ENCODE data around the gene CCNK.

Gene CCNK

DNA sequence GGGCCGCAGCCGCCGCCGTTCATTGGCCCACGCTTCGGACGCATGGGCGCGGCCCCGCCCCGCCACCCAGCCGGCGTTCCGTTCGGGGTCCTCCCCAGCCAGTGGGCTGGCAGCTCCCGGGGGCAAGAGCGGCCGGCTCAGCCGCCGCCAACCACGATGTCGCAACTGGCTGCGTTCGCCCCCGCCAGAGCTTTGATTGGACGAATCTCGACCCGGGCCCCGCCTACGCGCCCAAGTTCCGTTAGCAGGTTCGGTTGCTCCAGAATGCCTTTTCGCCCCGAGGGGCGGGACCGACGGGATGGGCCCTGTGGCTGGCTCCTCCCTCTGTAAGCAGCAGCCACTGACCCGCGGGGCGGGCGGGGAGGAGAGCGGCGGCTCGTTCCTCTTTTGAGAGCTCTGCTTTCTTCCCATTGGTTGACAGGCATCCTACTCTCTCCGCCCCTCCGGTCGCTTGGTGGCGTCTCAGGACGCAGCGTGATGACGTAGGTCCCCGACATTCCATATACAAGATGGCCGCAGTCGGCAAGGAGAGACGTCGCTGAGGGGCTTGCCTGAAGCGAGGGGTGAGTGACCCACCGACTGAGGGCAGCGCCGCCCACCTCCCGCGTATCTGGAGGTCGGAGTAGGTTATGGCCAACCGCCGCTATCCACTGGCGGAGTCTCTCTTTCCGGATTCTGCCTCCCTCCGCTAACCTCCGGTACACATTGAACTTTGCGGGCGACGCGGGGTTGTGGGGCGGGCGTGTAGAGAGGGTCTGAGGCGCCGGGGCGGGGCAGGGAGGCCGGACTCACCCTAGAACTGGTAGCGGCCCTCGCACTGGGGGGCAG, at the start of gene CCNK:
Gene CCNK (plus strand): TSS at position 493 of the 828 bp plus-strand sequence. CDS start 11,269 bp downstream, outside the sequence.
- TF ChIP-seq CTCF (IDR thresholded peaks at IDR 0.05; ENCODE audit: low read depth, low read length, missing control alignments) = no peak
- Histone ChIP-seq H3K4me3 (ENCODE audit: low read depth, low read length) (peak within 1 kb of the TSS; percentile 90), H3K27ac (peak within 1 kb of the TSS; percentile 89), H3K27me3 (replicated peaks) (no peaks in the 10 kb centered on the region), H3K36me3 (replicated peaks) (no peaks in the 10 kb centered on the region)
- in situ Hi-C loops (cut with HindIII; ENCODE audit: low pct_ligation_motif_present, low sequenced_read_pairs) = no loop called here
- DNase-seq = peak; percentile 100

- peaks cover 3% of the 10 kb centered on the region for H3K36me3 ChIP-seq (replicated peaks)
- in situ Hi-C loops (cut with HindIII; ENCODE audit: low pct_ligation_motif_present, low sequenced_read_pairs) = no loop called here
- no peak for TF ChIP-seq CTCF (IDR thresholded peaks at IDR 0.05; ENCODE audit: low read depth, low read length, missing control alignments)
- H3K4me3 ChIP-seq (ENCODE audit: low read depth, low read length) = no peak overlapping the region
- no peak overlapping the region for H3K27ac ChIP-seq
- H3K27me3 ChIP-seq (replicated peaks) = no peaks in the 10 kb centered on the region
- DNase-seq = no peak
Measured at GRCh38 chr14:99431986-99432385, 49.2 kb upstream of the CCNK start.

- DNase-seq = peak; percentile 9
- in situ Hi-C loops (cut with HindIII; ENCODE audit: low pct_ligation_motif_present, low sequenced_read_pairs) = no loop called here
- Histone ChIP-seq H3K27ac (no peak overlapping the region), H3K27me3 (replicated peaks) (no peaks in the 10 kb centered on the region), H3K4me3 (ENCODE audit: low read depth, low read length) (no peak overlapping the region), H3K36me3 (replicated peaks) (peaks cover 3% of the 10 kb centered on the region)
- TF ChIP-seq CTCF (IDR thresholded peaks at IDR 0.05; ENCODE audit: low read depth, low read length, missing control alignments) = no peak
Measured at GRCh38 chr14:99432485-99432884, 48.7 kb upstream of the CCNK start.

- TF ChIP-seq CTCF (IDR thresholded peaks at IDR 0.05; ENCODE audit: low read depth, low read length, missing control alignments) = no peak
- in situ Hi-C loops (cut with HindIII; ENCODE audit: low pct_ligation_motif_present, low sequenced_read_pairs) = no loop called here
- Histone ChIP-seq H3K27me3 (replicated peaks) (no peaks in the 10 kb centered on the region), H3K36me3 (replicated peaks) (peaks cover 7% of the 10 kb centered on the region), H3K4me3 (ENCODE audit: low read depth, low read length) (no peak overlapping the region), H3K27ac (no peak overlapping the region)
- DNase-seq = no peak
Measured at GRCh38 chr14:99435327-99435726, 45.9 kb upstream of the CCNK start.

- in situ Hi-C loops (cut with HindIII; ENCODE audit: low pct_ligation_motif_present, low sequenced_read_pairs) = no loop called here
- DNase-seq = peak; percentile 59
- no peak for TF ChIP-seq CTCF (IDR thresholded peaks at IDR 0.05; ENCODE audit: low read depth, low read length, missing control alignments)
- Histone ChIP-seq H3K27me3 (replicated peaks) (no peaks in the 10 kb centered on the region), H3K4me3 (ENCODE audit: low read depth, low read length) (no peak overlapping the region), H3K27ac (no peak overlapping the region), H3K36me3 (replicated peaks) (peaks cover 4% of the 10 kb centered on the region)
Measured at GRCh38 chr14:99436247-99437180, 44.7 kb upstream of the CCNK start.

All from brain microvascular endothelial cell (primary cell).